Left ventricle myocardium inferior (tissue), 1 donor: ENCODE results near the gene ERMAP. TPM values are rescaled to one million over a fixed set of nuclear protein-coding genes. Genes with fewer than 3 reads are reported as not detected.

Source experiments
- DNase-seq: peaks from one replicate; pipeline ENCODE4 v3.0.0-alpha.2; 2020
- H3K27ac ChIP-seq: fragments of 200-600 bp; replicated peaks from 2 replicates; pipeline ENCODE4 v1.8.0; 2021
- H3K27me3 ChIP-seq: fragments of 200-600 bp; 2 replicates; pipeline ENCODE4 v1.8.0; 2021; ENCODE audit warnings: low read depth
- H3K36me3 ChIP-seq: fragments of 200-600 bp; 2 replicates; pipeline ENCODE4 v1.8.0; 2021
- H3K4me1 ChIP-seq: fragments of 200-600 bp; 2 replicates; pipeline ENCODE4 v1.8.0; 2021
- H3K4me3 ChIP-seq: fragments of 200-600 bp; 2 replicates; pipeline ENCODE4 v1.8.0; 2021; ENCODE audit warnings: mild to moderate bottlenecking, moderate library complexity
- H3K9me3 ChIP-seq: fragments of 200-600 bp; replicated peaks from 2 replicates; pipeline ENCODE4 v1.8.0; 2021
- CTCF ChIP-seq: fragments of 200-600 bp; IDR thresholded peaks from 2 replicates; pipeline ENCODE4 v1.8.0; 2021; ENCODE audit warnings: antibody characterized with exemption, mild to moderate bottlenecking, borderline replicate concordance
- intact Hi-C: fragments of 100-400 bp; cut with micrococcal nuclease; formaldehyde crosslinking; loops from one replicate; pipeline ENCODE4 v1.11.0; 2022
- total RNA-seq: library from RNA; stranded (reverse); fragmentation: NEBNext Ultra II Directional; extraction: Animal tissue kit (Norgen Biotek cat#: 25700); gene quantifications from one replicate; pipeline ENCODE4 v1.2.1, GENCODE V29; 2021
- donor health status: DM: no; HTN: yes; CAD: no; lungs with severe emphysema.

The ERMAP gene
- total RNA-seq, 1 donor from 2014 or later, result 4.7 TPM

GRCh38 chr1:42820813-42821212 is 3.9 kb downstream of the ERMAP start:
- no peaks in the 10 kb centered on the region for H3K9me3 ChIP-seq
- intact Hi-C loops, result no loop called here

GRCh38 chr1:42821690-42822089 is 4.8 kb downstream of the ERMAP start:
- no peaks in the 10 kb centered on the region for H3K9me3 ChIP-seq
- DNase-seq, result no peak
- no peak for TF ChIP-seq CTCF
- H3K27me3 ChIP-seq, result no peaks in the 10 kb centered on the region
- intact Hi-C loops, result no loop called here
- no peaks in the 10 kb centered on the region for H3K36me3 ChIP-seq
- peaks cover 21% of the 10 kb centered on the region for H3K4me1 ChIP-seq
- H3K27ac ChIP-seq, result no peak overlapping the region
- no peak overlapping the region for H3K4me3 ChIP-seq

More at GRCh38 chr1:42820813-42821212, 3.9 kb downstream of the ERMAP start:
- no peak for TF ChIP-seq CTCF
- Histone ChIP-seq H3K36me3 (no peaks in the 10 kb centered on the region), H3K27me3 (no peaks in the 10 kb centered on the region), H3K4me1 (peaks cover 30% of the 10 kb centered on the region), H3K27ac (no peak overlapping the region), H3K4me3 (no peak overlapping the region)
- DNase-seq, result no peak

- H3K27ac ChIP-seq, result no peak overlapping the region
- H3K4me1 ChIP-seq, result peaks cover 15% of the 10 kb centered on the region
- intact Hi-C loops, result no loop called here
- no peaks in the 10 kb centered on the region for H3K27me3 ChIP-seq
- H3K36me3 ChIP-seq, result peaks cover 4% of the 10 kb centered on the region
- H3K9me3 ChIP-seq, result no peaks in the 10 kb centered on the region
- no peak for TF ChIP-seq CTCF
- H3K4me3 ChIP-seq, result no peak overlapping the region
- no peak for DNase-seq
These were observed 6.0 kb downstream of the ERMAP start for GRCh38 chr1:42822800-42823392.

- peaks cover 10% of the 10 kb centered on the region for H3K4me1 ChIP-seq
- H3K36me3 ChIP-seq, result peaks cover 4% of the 10 kb centered on the region
- intact Hi-C loops, result no loop called here
- H3K27ac ChIP-seq, result no peak overlapping the region
- H3K9me3 ChIP-seq, result no peaks in the 10 kb centered on the region
- no peaks in the 10 kb centered on the region for H3K27me3 ChIP-seq
- DNase-seq, result no peak
- no peak overlapping the region for H3K4me3 ChIP-seq
- no peak for TF ChIP-seq CTCF
These were observed 7.6 kb downstream of the ERMAP start for GRCh38 chr1:42824481-42825035.

- TF ChIP-seq CTCF, result no peak
- peaks cover 8% of the 10 kb centered on the region for H3K36me3 ChIP-seq
- H3K4me1 ChIP-seq, result peaks cover 10% of the 10 kb centered on the region
- no peak overlapping the region for H3K27ac ChIP-seq
- DNase-seq, result no peak
- no peak overlapping the region for H3K4me3 ChIP-seq
- intact Hi-C loops, result no loop called here
- H3K27me3 ChIP-seq, result no peaks in the 10 kb centered on the region
- no peaks in the 10 kb centered on the region for H3K9me3 ChIP-seq
These were observed 8.3 kb downstream of the ERMAP start for GRCh38 chr1:42825036-42825851.
